Ishikawa (cell line): ENCODE data around the gene RNF4.

ENCODE experiments used
- MAX ChIP-seq: IDR thresholded peaks from 2 replicates; pipeline ENCODE4 v1.6.1; 2012
- REST ChIP-seq: IDR thresholded peaks from 2 replicates; pipeline ENCODE4 v1.6.1; 2012; ENCODE audit warnings: low read depth, mild to moderate bottlenecking
- TAF1 ChIP-seq: IDR thresholded peaks from 2 replicates; pipeline ENCODE4 v1.6.1; 2012; ENCODE audit warnings: low read depth, mild to moderate bottlenecking
- USF1 ChIP-seq: IDR thresholded peaks from 2 replicates; pipeline ENCODE4 v1.6.1; 2012
- YY1 ChIP-seq: IDR thresholded peaks from 2 replicates; pipeline ENCODE4 v1.6.1; 2012; ENCODE audit warnings: low read depth

GRCh38 chr4:2419814-2420213 is 49.1 kb upstream of the RNF4 start:
- TF ChIP-seq TAF1 (no peak), REST (no peak), YY1 (no peak), USF1 (no peak), MAX (no peak)
